CD4-positive, alpha-beta T cell (primary cell): ENCODE results near the gene ZBTB4. TPM values are rescaled to one million over a fixed set of nuclear protein-coding genes. Genes with fewer than 3 reads are reported as not detected.

Experiments
- ATAC-seq: fragments of 200-7000 bp; cut with Tn5 transposase; one replicate; pipeline ENCODE4 v1.10.0; 2022; ENCODE audit warnings: mild to moderate bottlenecking; ENCODE audit not compliant: poor library complexity
- CTCF ChIA-PET: fragments of 350-600 bp; sonication (Branson Sonifier 250); formaldehyde crosslinking; loops from one replicate; lab custom pipeline; 2021; ENCODE audit warnings: antibody characterized with exemption, inconsistent platforms; lab: Charles Lee
- POLR2A ChIA-PET: fragments of 350-600 bp; sonication (Branson Sonifier 250); formaldehyde crosslinking; loops from one replicate; lab custom pipeline; 2021; ENCODE audit warnings: antibody characterized with exemption, inconsistent platforms; lab: Charles Lee
- DNase-seq, 14 experiments: peaks; one replicate each; pipeline ENCODE4 v3.0.0-alpha.2; 2013 to 2020; ENCODE audit warnings: mixed read lengths in 2 of 14
- H3K27ac ChIP-seq, 2 donors: one replicate each; pipeline versions ENCODE4 v1.5.1 to v1.7.0; 2013; ENCODE audit warnings: low read length in 2 of 2, low read depth in 1 of 2, mild to moderate bottlenecking in 1 of 2
- H3K27me3 ChIP-seq, 2 experiments: 1 replicate in 1 of 2; 2 replicates in 1 of 2; pipeline versions ENCODE4 v1.6.1 to v1.7.0; 2013; ENCODE audit warnings: low read length in 2 of 2, control low read depth in 1 of 2, mild to moderate bottlenecking in 1 of 2, moderate library complexity in 1 of 2; ENCODE audit not compliant: insufficient read depth in 2 of 2, control insufficient read depth in 1 of 2
- H3K36me3 ChIP-seq: one replicate; pipeline ENCODE4 v1.6.1; 2013; ENCODE audit warnings: low read length, control low read depth; ENCODE audit not compliant: insufficient read depth
- H3K4me1 ChIP-seq: one replicate; pipeline ENCODE4 v1.6.1; 2013; ENCODE audit warnings: low read length, control low read depth; ENCODE audit not compliant: insufficient read depth
- H3K4me3 ChIP-seq: one replicate; pipeline ENCODE4 v1.5.1; 2013; ENCODE audit warnings: mild to moderate bottlenecking, low read length, moderate library complexity
- H3K9me3 ChIP-seq, 2 experiments: 1 replicate in 1 of 2; 2 replicates in 1 of 2; pipeline versions ENCODE4 v1.6.1 to v1.7.0; 2013; ENCODE audit warnings: low read length in 2 of 2, mild to moderate bottlenecking in 2 of 2, control low read depth in 1 of 2, moderate library complexity in 1 of 2; ENCODE audit not compliant: control insufficient read depth in 1 of 2, insufficient read depth in 1 of 2
- H3K27ac Mint-ChIP-seq: one replicate; pipeline ENCODE4 v1.8.0; 2020; ENCODE audit warnings: mixed read lengths
- H3K27me3 Mint-ChIP-seq: one replicate; pipeline ENCODE4 v1.8.0; 2021; ENCODE audit warnings: mixed read lengths
- H3K36me3 Mint-ChIP-seq: one replicate; pipeline ENCODE4 v1.8.0; 2021; ENCODE audit warnings: low read depth, mixed read lengths
- H3K4me1 Mint-ChIP-seq: one replicate; pipeline ENCODE4 v1.8.0; 2021; ENCODE audit warnings: low read depth, mixed read lengths
- H3K4me3 Mint-ChIP-seq: one replicate; pipeline ENCODE4 v1.8.0; 2020; ENCODE audit warnings: mild to moderate bottlenecking, mixed read lengths
- H3K9me3 Mint-ChIP-seq: one replicate; pipeline ENCODE4 v1.8.0; 2020; ENCODE audit warnings: mixed read lengths
- intact Hi-C, 2 experiments: fragments of 100-400 bp; cut with DNase I in 1 of 2; cut with micrococcal nuclease in 1 of 2; formaldehyde crosslinking; loops; one replicate each; pipeline versions ENCODE4 v1.15.1 to v1.9.0; 2023 to 2025; cut with DNase I, micrococcal nuclease
- total RNA-seq, 174 experiments: library from RNA in 2 of 174; stranded (reverse) in 2 of 174; gene quantifications; one replicate each; pipeline ENCODE4 v1.2.3 and lab custom pipeline; 2021 to 2026
- TF ChIP-seq, protein P1 (sequence below): fragments of 200-600 bp; IDR thresholded peaks from one replicate; pipeline ENCODE4 v1.8.0; 2022; ENCODE audit warnings: antibody characterized with exemption, mild to moderate bottlenecking

The ZBTB4 gene
- total RNA-seq, 2 experiments from 2014 or later: 55.1 to 55.6 TPM

DNA sequence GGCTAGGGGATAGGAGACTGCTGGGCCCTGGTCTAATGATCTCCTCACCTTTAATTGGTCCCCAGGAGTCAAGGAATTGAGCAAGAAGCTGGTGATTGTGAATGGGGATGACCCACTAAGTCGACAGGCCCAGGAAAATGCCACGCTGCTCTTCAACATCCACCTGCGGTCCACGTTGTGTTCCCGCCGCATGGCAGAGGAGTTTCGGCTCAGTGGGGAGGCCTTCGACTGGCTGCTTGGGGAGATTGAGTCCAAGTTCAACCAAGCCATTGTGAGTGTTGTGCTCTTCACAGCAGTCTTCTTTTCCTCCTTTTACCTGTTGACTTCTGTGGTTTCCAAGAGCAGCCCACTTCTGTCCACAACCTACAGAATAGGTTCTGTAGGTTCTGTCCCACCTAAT lies 24.1 kb upstream of the ZBTB4 start:
- no peaks in the 10 kb centered on the region for H3K27me3 Mint-ChIP-seq
- intact Hi-C loops: loop anchor here (2.0 to 5.0 kb wide), 2 partner anchors 67 to 146 kb away; partner anchors contain the start of gene TMEM95 (in 1 of the 2)
- H3K9me3 Mint-ChIP-seq: no peaks in the 10 kb centered on the region
- ChIA-PET POLR2A (no interaction called here), CTCF (no interaction called here)
- H3K36me3 Mint-ChIP-seq: peaks cover 94% of the 10 kb centered on the region
- H3K27ac Mint-ChIP-seq: no peak overlapping the region
- Histone ChIP-seq H3K27me3 (no peaks in the 10 kb centered on the region), H3K9me3 (no peaks in the 10 kb centered on the region), H3K36me3 (peaks cover 96% of the 10 kb centered on the region), H3K4me3 (no peak overlapping the region), H3K4me1 (no peaks in the 10 kb centered on the region), H3K27ac (no peak overlapping the region)
- no peaks in the 10 kb centered on the region for H3K4me1 Mint-ChIP-seq
- no peak overlapping the region for H3K4me3 Mint-ChIP-seq
- DNase-seq: no peak
- TF ChIP-seq, protein P1, sequence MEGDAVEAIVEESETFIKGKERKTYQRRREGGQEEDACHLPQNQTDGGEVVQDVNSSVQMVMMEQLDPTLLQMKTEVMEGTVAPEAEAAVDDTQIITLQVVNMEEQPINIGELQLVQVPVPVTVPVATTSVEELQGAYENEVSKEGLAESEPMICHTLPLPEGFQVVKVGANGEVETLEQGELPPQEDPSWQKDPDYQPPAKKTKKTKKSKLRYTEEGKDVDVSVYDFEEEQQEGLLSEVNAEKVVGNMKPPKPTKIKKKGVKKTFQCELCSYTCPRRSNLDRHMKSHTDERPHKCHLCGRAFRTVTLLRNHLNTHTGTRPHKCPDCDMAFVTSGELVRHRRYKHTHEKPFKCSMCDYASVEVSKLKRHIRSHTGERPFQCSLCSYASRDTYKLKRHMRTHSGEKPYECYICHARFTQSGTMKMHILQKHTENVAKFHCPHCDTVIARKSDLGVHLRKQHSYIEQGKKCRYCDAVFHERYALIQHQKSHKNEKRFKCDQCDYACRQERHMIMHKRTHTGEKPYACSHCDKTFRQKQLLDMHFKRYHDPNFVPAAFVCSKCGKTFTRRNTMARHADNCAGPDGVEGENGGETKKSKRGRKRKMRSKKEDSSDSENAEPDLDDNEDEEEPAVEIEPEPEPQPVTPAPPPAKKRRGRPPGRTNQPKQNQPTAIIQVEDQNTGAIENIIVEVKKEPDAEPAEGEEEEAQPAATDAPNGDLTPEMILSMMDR: no peak
- no peak for ATAC-seq

DNA sequence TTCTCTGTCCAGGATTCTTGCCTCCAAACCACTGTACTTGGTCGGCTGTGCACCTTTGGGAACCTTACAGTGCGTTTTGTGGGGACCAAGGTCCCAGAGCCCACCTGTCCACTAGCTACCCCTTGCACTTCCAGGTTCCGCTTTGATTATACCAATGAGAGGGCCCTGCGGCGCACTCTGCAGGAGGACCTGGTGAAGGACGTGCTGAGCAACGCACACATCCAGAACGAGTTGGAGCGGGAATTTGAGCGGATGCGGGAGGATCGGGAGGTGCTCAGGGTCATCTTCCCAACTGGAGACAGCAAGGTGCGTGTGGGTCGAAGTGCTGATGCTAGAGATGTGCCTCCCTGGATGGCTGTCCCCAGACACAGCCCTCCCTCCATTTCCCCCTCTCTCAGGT lies 23.6 kb upstream of the ZBTB4 start:
- ATAC-seq (peak; percentile 39), DNase-seq (peak in 4 of 14 experiments; percentile 21 to 42 (median 34))
- intact Hi-C loops: loop anchor here (2.0 to 5.0 kb wide), 2 partner anchors 66 to 146 kb away; partner anchors contain the start of gene TMEM95 (in 1 of the 2)
- Mint-ChIP-seq H3K36me3 (peaks cover 94% of the 10 kb centered on the region), H3K27me3 (no peaks in the 10 kb centered on the region), H3K4me1 (no peaks in the 10 kb centered on the region), H3K27ac (no peak overlapping the region), H3K9me3 (no peaks in the 10 kb centered on the region), H3K4me3 (no peak overlapping the region)
- POLR2A ChIA-PET: no interaction called here
- Histone ChIP-seq H3K36me3 (peaks cover 96% of the 10 kb centered on the region), H3K27ac (no peak overlapping the region), H3K27me3 (no peaks in the 10 kb centered on the region), H3K4me1 (no peaks in the 10 kb centered on the region), H3K9me3 (no peaks in the 10 kb centered on the region), H3K4me3 (no peak overlapping the region)
- CTCF ChIA-PET: interaction anchor here (1.2 kb wide), 1 partner anchor 66 kb away, joined by 6 read pairs; no protein-coding TSS in a partner anchor
- TF ChIP-seq, protein P1: no peak

DNA sequence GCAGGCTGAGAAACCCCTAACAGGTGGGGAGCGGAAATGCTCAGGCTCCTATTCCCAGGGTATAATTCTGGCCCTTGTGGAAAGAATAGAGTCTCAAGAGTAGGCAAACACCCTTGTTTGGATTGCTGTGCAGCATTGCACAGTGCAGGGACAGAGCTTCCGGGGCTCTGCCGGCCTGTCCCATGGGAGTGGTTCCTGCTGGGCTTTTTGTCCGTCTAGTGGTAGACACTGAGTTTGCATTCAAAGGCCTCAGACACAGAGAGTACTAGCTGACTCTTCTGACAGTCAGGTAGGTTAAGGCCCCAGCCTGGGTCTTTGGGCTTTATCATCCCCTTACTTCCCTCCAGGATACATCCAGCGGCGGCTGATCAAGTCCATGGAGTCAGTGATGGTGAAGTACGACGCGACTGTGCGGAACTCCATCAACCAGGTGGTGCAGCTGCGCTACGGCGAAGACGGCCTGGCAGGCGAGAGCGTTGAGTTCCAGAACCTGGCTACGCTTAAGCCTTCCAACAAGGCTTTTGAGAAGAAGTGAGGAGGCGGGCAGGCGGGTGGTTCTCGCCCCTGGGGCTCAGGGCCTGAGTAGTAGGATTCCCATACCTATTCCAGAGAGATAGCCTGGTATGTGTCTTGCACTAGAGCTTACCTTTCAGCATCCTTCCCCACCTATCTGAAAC lies 22.9 kb upstream of the ZBTB4 start:
- Mint-ChIP-seq H3K4me1 (no peaks in the 10 kb centered on the region), H3K27me3 (no peaks in the 10 kb centered on the region), H3K36me3 (peaks cover 94% of the 10 kb centered on the region), H3K27ac (no peak overlapping the region), H3K4me3 (no peak overlapping the region), H3K9me3 (no peaks in the 10 kb centered on the region)
- DNase-seq (no peak), ATAC-seq (peak; percentile 11)
- no peaks in the 10 kb centered on the region for H3K9me3 ChIP-seq
- no peaks in the 10 kb centered on the region for H3K4me1 ChIP-seq
- H3K36me3 ChIP-seq: peaks cover 96% of the 10 kb centered on the region
- TF ChIP-seq, protein P1: no peak
- H3K27me3 ChIP-seq: no peaks in the 10 kb centered on the region
- H3K4me3 ChIP-seq: no peak overlapping the region
- CTCF ChIA-PET: interaction anchor here (0.9 to 1.2 kb wide), 2 partner anchors 59 to 65 kb away, joined by 3 to 6 read pairs; no protein-coding TSS in a partner anchor
- POLR2A ChIA-PET: no interaction called here
- intact Hi-C loops: loop anchor here (2.0 to 5.0 kb wide), 2 partner anchors 66 to 145 kb away; partner anchors contain the start of gene TMEM95 (in 1 of the 2)
- no peak overlapping the region for H3K27ac ChIP-seq
